DND-41 (cell line): ENCODE results near the gene SNTB2.

Experiments
- ATAC-seq: fragments of 200-7000 bp; cut with Tn5 transposase; 3 replicates; pipeline ENCODE4 v1.9.1; 2021; ENCODE audit warnings: low read depth; ENCODE audit not compliant: insufficient read depth
- DNase-seq: peaks from one replicate; pipeline ENCODE4 v3.0.0-alpha.2; 2020
- H2AFZ ChIP-seq: 2 replicates; pipeline ENCODE4 v1.6.0; 2012; ENCODE audit warnings: low read depth, low read length
- H3K27ac ChIP-seq: 2 replicates; pipeline ENCODE4 v1.5.1; 2012; ENCODE audit warnings: low read length, inconsistent platforms
- H3K27me3 ChIP-seq: fragments of 200-600 bp; sonication (generic); 2 replicates; pipeline ENCODE4 v1.6.0; 2012; ENCODE audit warnings: low read length, mild to moderate bottlenecking, inconsistent platforms; ENCODE audit not compliant: insufficient read depth, poor library complexity
- H3K36me3 ChIP-seq: 2 replicates; pipeline ENCODE4 v1.5.1; 2012; ENCODE audit warnings: low read length, inconsistent platforms; ENCODE audit not compliant: insufficient read depth
- H3K4me1 ChIP-seq: 2 replicates; pipeline ENCODE4 v1.5.1; 2012; ENCODE audit warnings: mild to moderate bottlenecking, low read length; ENCODE audit not compliant: insufficient read depth
- H3K4me2 ChIP-seq: 2 replicates; pipeline ENCODE4 v1.6.0; 2012; ENCODE audit warnings: mild to moderate bottlenecking, moderate library complexity, low read length, inconsistent platforms; ENCODE audit not compliant: insufficient read depth
- H3K4me3 ChIP-seq, 2 experiments: fragments of 200-600 bp in 1 of 2; shearing (Covaris generic) in 1 of 2; 2 replicates each; pipeline ENCODE4 v1.5.1; 2012 to 2016; ENCODE audit warnings: inconsistent platforms in 2 of 2, low read length in 2 of 2, mild to moderate bottlenecking in 2 of 2, low read depth in 1 of 2, moderate library complexity in 1 of 2
- H3K79me2 ChIP-seq: 2 replicates; pipeline ENCODE4 v1.6.0; 2012; ENCODE audit warnings: low read length, inconsistent platforms; ENCODE audit not compliant: insufficient read depth
- H3K9ac ChIP-seq: 2 replicates; pipeline ENCODE4 v1.6.0; 2012; ENCODE audit warnings: low read depth, mild to moderate bottlenecking, inconsistent platforms, low read length, moderate library complexity
- H3K9me3 ChIP-seq: 2 replicates; pipeline ENCODE4 v1.5.1; 2012; ENCODE audit warnings: low read length, moderate library complexity, mild to moderate bottlenecking, inconsistent platforms; ENCODE audit not compliant: insufficient read depth, severe bottlenecking
- H4K20me1 ChIP-seq: 2 replicates; pipeline ENCODE4 v1.6.0; 2012; ENCODE audit warnings: low read length; ENCODE audit not compliant: insufficient read depth
- EZH2 ChIP-seq: IDR thresholded peaks from 3 replicates; pipeline ENCODE4 v1.6.1; 2012; ENCODE audit warnings: borderline replicate concordance, low read depth, mild to moderate bottlenecking, moderate library complexity, low read length, inconsistent platforms; ENCODE audit not compliant: severe bottlenecking
- TF ChIP-seq, protein P1 (sequence below): IDR thresholded peaks from 2 replicates; pipeline ENCODE4 v1.5.1; 2012; ENCODE audit warnings: borderline replicate concordance, low read length, moderate library complexity, mild to moderate bottlenecking; ENCODE audit not compliant: poor library complexity, severe bottlenecking; ENCODE audit errors: extremely low read depth

SNTB2 gene

DNA sequence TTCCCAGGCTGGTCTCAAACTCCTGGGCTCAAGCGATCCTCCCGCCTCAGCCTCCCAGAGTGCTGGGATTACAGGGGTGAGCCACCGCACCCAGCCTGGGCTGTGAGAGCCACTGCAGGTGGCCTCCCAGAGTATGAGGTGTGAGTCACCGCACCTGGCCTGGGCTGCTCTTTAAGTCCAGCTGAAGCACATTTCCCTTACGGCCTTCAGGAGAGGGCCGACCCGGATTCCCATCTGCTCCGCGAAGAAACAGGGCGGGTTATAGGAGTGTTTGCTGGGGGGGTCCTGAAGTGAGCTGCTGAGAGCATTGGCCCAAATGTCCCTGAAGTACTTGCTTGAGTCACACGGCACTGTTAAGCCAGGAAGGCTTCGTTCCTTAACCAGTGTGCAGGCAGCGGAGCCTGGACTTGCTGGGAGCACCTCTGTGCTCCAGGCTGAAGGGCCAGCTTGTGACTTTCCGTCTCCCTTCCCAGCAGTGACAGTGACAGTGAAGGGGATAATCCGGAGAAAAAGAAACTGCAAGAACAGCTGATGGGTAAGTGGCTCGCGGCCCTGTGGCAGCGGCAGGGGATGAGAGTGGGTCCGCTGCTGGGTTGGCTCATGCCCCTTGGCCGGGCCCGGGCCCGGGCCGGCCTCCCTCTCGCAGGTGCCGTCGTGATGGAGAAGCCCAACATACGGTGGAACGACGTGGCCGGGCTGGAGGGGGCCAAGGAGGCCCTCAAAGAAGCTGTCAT, 131.4 kb downstream of the SNTB2 start:
- peaks cover 94% of the 10 kb centered on the region for H3K36me3 ChIP-seq
- no peak overlapping the region for H3K27ac ChIP-seq
- no peak overlapping the region for H3K9ac ChIP-seq
- DNase-seq (no peak), ATAC-seq (no peak)
- no peaks in the 10 kb centered on the region for H3K9me3 ChIP-seq
- no peak overlapping the region for H3K4me2 ChIP-seq
- no peak overlapping the region for H2AFZ ChIP-seq
- no peaks in the 10 kb centered on the region for H3K27me3 ChIP-seq
- peaks cover 80% of the 10 kb centered on the region for H3K79me2 ChIP-seq
- peaks cover 7% of the 10 kb centered on the region; the same call in 1 of the 2 replicates for H3K4me1 ChIP-seq
- TF ChIP-seq, protein P1, sequence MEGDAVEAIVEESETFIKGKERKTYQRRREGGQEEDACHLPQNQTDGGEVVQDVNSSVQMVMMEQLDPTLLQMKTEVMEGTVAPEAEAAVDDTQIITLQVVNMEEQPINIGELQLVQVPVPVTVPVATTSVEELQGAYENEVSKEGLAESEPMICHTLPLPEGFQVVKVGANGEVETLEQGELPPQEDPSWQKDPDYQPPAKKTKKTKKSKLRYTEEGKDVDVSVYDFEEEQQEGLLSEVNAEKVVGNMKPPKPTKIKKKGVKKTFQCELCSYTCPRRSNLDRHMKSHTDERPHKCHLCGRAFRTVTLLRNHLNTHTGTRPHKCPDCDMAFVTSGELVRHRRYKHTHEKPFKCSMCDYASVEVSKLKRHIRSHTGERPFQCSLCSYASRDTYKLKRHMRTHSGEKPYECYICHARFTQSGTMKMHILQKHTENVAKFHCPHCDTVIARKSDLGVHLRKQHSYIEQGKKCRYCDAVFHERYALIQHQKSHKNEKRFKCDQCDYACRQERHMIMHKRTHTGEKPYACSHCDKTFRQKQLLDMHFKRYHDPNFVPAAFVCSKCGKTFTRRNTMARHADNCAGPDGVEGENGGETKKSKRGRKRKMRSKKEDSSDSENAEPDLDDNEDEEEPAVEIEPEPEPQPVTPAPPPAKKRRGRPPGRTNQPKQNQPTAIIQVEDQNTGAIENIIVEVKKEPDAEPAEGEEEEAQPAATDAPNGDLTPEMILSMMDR, result no peak
- no peak overlapping the region for H3K4me3 ChIP-seq
- peaks cover 84% of the 10 kb centered on the region for H4K20me1 ChIP-seq

GRCh38 chr16:69318911-69319289, 131.9 kb downstream of the SNTB2 start:
- peaks cover 86% of the 10 kb centered on the region for H4K20me1 ChIP-seq
- peaks cover 8% of the 10 kb centered on the region; the same call in 1 of the 2 replicates for H3K4me1 ChIP-seq
- H3K9me3 ChIP-seq, result no peaks in the 10 kb centered on the region
- no peak overlapping the region for H3K27ac ChIP-seq
- H2AFZ ChIP-seq, result no peak overlapping the region
- TF ChIP-seq EZH2, result no peak
- TF ChIP-seq, protein P1, result no peak
- H3K4me3 ChIP-seq, result no peak overlapping the region
- H3K79me2 ChIP-seq, result peaks cover 79% of the 10 kb centered on the region
- ATAC-seq, result no peak
- H3K36me3 ChIP-seq, result peaks cover 95% of the 10 kb centered on the region
- DNase-seq, result no peak
- no peaks in the 10 kb centered on the region for H3K27me3 ChIP-seq
- H3K9ac ChIP-seq, result no peak overlapping the region
- H3K4me2 ChIP-seq, result no peak overlapping the region

GRCh38 chr16:69319381-69319780, 132.4 kb downstream of the SNTB2 start:
- DNase-seq (no peak), ATAC-seq (no peak)
- peaks cover 95% of the 10 kb centered on the region for H3K36me3 ChIP-seq
- peaks cover 4% of the 10 kb centered on the region; the same call in 1 of the 2 replicates for H3K4me1 ChIP-seq
- H2AFZ ChIP-seq, result no peak overlapping the region
- H3K79me2 ChIP-seq, result peaks cover 79% of the 10 kb centered on the region
- no peak overlapping the region for H3K4me3 ChIP-seq
- TF ChIP-seq EZH2, result no peak
- TF ChIP-seq, protein P1, result no peak
- H3K9ac ChIP-seq, result no peak overlapping the region
- H3K27me3 ChIP-seq, result no peaks in the 10 kb centered on the region
- no peaks in the 10 kb centered on the region for H3K9me3 ChIP-seq
- no peak overlapping the region for H3K27ac ChIP-seq
- peaks cover 86% of the 10 kb centered on the region for H4K20me1 ChIP-seq
- H3K4me2 ChIP-seq, result no peak overlapping the region
